Liver (tissue), 9 donors: ENCODE data around the gene FOXL1. TPM values are rescaled to one million over a fixed set of nuclear protein-coding genes. Genes with fewer than 3 reads are reported as not detected.

Experiments used
- DNase-seq: peaks from one replicate; pipeline ENCODE4 v3.0.0-alpha.2; 2017; ENCODE audit warnings: low spot score
- H3K27ac ChIP-seq, 2 donors: one replicate each; pipeline ENCODE4 v1.7.0; 2013; ENCODE audit warnings: inconsistent platforms in 2 of 2, low read length in 2 of 2, control low read depth in 1 of 2, low read depth in 1 of 2, mild to moderate bottlenecking in 1 of 2
- H3K27me3 ChIP-seq, 4 donors: one replicate each; pipeline versions ENCODE4 v1.6.1 to v1.7.0; 2013; ENCODE audit warnings: low read length in 3 of 4, inconsistent platforms in 1 of 4, mild to moderate bottlenecking in 1 of 4, moderate library complexity in 1 of 4; ENCODE audit not compliant: control insufficient read depth in 4 of 4, insufficient read depth in 4 of 4
- H3K36me3 ChIP-seq, 4 donors: one replicate each; pipeline versions ENCODE4 v1.6.1 to v1.7.0; 2013; ENCODE audit warnings: low read length in 3 of 4, mild to moderate bottlenecking in 3 of 4, low read depth in 1 of 4, moderate library complexity in 1 of 4; ENCODE audit not compliant: control insufficient read depth in 4 of 4, insufficient read depth in 3 of 4
- H3K4me1 ChIP-seq, 4 donors: one replicate each; pipeline versions ENCODE4 v1.6.1 to v1.7.0; 2013; ENCODE audit warnings: low read length in 3 of 4, mild to moderate bottlenecking in 3 of 4, moderate library complexity in 1 of 4; ENCODE audit not compliant: control insufficient read depth in 4 of 4, insufficient read depth in 4 of 4
- H3K4me3 ChIP-seq, 3 donors: one replicate each; pipeline versions ENCODE4 v1.6.1 to v1.7.0; 2013; ENCODE audit warnings: low read length in 3 of 3, control low read depth in 1 of 3, low read depth in 1 of 3, mild to moderate bottlenecking in 1 of 3
- H3K9ac ChIP-seq, 2 donors: one replicate each; pipeline ENCODE4 v1.7.0; 2013; ENCODE audit warnings: low read length in 2 of 2, mild to moderate bottlenecking in 2 of 2, moderate library complexity in 2 of 2, control low read depth in 1 of 2, low read depth in 1 of 2
- H3K9me3 ChIP-seq, 4 donors: one replicate each; pipeline versions ENCODE4 v1.6.1 to v1.7.0; 2013; ENCODE audit warnings: low read length in 3 of 4; ENCODE audit not compliant: control insufficient read depth in 4 of 4
- ATF3 ChIP-seq: IDR thresholded peaks from 2 replicates; pipeline ENCODE4 v1.6.1; 2016; ENCODE audit warnings: antibody characterized with exemption
- CTCF ChIP-seq: fragments of 150-350 bp; IDR thresholded peaks from 2 replicates; pipeline ENCODE4 v1.5.1; 2017; ENCODE audit warnings: improper control_type of control experiment, low read depth, low read length; ENCODE audit not compliant: missing input control
- FOXA1 ChIP-seq: IDR thresholded peaks from 2 replicates; pipeline ENCODE4 v1.6.1; 2016; ENCODE audit warnings: antibody characterized with exemption
- FOXA2 ChIP-seq: IDR thresholded peaks from 2 replicates; pipeline ENCODE4 v1.6.1; 2016; ENCODE audit warnings: antibody characterized with exemption
- GABPA ChIP-seq, 2 donors: IDR thresholded peaks in 1 of 2; conservative IDR thresholded peaks in 1 of 2; 2 replicates each; pipeline ENCODE4 v1.6.1; 2016; ENCODE audit warnings: antibody characterized with exemption in 2 of 2, mild to moderate bottlenecking in 1 of 2, moderate library complexity in 1 of 2
- HNF4A ChIP-seq, 2 donors: conservative IDR thresholded peaks; 2 replicates each; pipeline ENCODE4 v1.6.1; 2016; ENCODE audit warnings: antibody characterized with exemption in 2 of 2, mild to moderate bottlenecking in 2 of 2
- HNF4G ChIP-seq: IDR thresholded peaks from 2 replicates; pipeline ENCODE4 v1.6.1; 2016; ENCODE audit warnings: antibody characterized with exemption
- JUND ChIP-seq, 2 donors: IDR thresholded peaks; 2 replicates each; pipeline ENCODE4 v1.6.1; 2016; ENCODE audit warnings: antibody characterized with exemption in 2 of 2
- MAX ChIP-seq: IDR thresholded peaks from 2 replicates; pipeline ENCODE4 v1.6.1; 2016; ENCODE audit warnings: antibody characterized with exemption
- NR2F2 ChIP-seq: IDR thresholded peaks from 2 replicates; pipeline ENCODE4 v1.6.1; 2016; ENCODE audit warnings: antibody characterized with exemption
- RAD21 ChIP-seq, 2 donors: IDR thresholded peaks; 2 replicates each; pipeline ENCODE4 v1.6.1; 2016; ENCODE audit warnings: antibody characterized with exemption in 2 of 2, mild to moderate bottlenecking in 2 of 2
- SP1 ChIP-seq: IDR thresholded peaks from 2 replicates; pipeline ENCODE4 v1.6.1; 2018; ENCODE audit warnings: antibody characterized with exemption, mild to moderate bottlenecking
- TAF1 ChIP-seq: conservative IDR thresholded peaks from 2 replicates; pipeline ENCODE4 v1.6.1; 2016; ENCODE audit warnings: antibody characterized with exemption, mild to moderate bottlenecking
- ZBTB33 ChIP-seq: IDR thresholded peaks from 2 replicates; pipeline ENCODE4 v1.6.1; 2016; ENCODE audit warnings: antibody characterized with exemption
- WGBS: extraction: QIAGEN DNeasy Blood & Tissue Kit; methylation state at CpG from one replicate; pipeline ENCODE4 v1.1.7; 2013; 5-methylcytosine and 5-hydroxymethylcytosine counted together
- polyA plus RNA-seq, 2 donors: library from polyadenylated mRNA; stranded (reverse) in 1 of 2; unstranded in 1 of 2; fragments of 200-250 nt in 1 of 2; fragments of >200 nt in 1 of 2; fragmentation: Nextera tagmentation in 1 of 2; extraction: Ambion mirVana in 1 of 2; gene quantifications; one replicate each; pipeline versions ENCODE4 v1.2.1 to v1.2.3, GENCODE V29; 2013 to 2015
- total RNA-seq, 2 donors: library from RNA; depleted of rRNA; stranded (reverse); fragments of >200 nt; gene quantifications; one replicate each; pipeline ENCODE4 v1.2.3, GENCODE V29; 2014
- donor health status: healthy.
- donor health status: healthy.
- donor health status: healthy.
- donor health status: healthy.
- donor health status: healthy.

The FOXL1 gene
- total and polyA plus RNA-seq, 4 donors = 0.05 to 0.06 TPM; not detected in 2

- Histone ChIP-seq H3K9me3 (no peaks in the 10 kb centered on the region), H3K4me1 (peaks cover 0 to 3% (median 3%) of the 10 kb centered on the region in 4 donors), H3K4me3 (no peak overlapping the region), H3K9ac (no peak overlapping the region), H3K36me3 (no peaks in the 10 kb centered on the region), H3K27me3 (peaks cover 2 to 39% (median 20%) of the 10 kb centered on the region in 4 donors), H3K27ac (no peak overlapping the region)
- no peak for DNase-seq
- TF ChIP-seq MAX (no peak), NR2F2 (no peak)
- 36% methylated on average over 12 of the region's 12 CpGs for WGBS
Observed at GRCh38 chr16:86572041-86572521, 6.3 kb upstream of the FOXL1 start.

- H3K4me3 ChIP-seq = no peak overlapping the region
- no peak overlapping the region for H3K9ac ChIP-seq
- H3K36me3 ChIP-seq = no peaks in the 10 kb centered on the region
- DNase-seq = no peak
- WGBS = 39% methylated on average over 8 of the region's 8 CpGs
- H3K4me1 ChIP-seq = peaks cover 0 to 3% (median 1%) of the 10 kb centered on the region in 4 donors
- no peak overlapping the region for H3K27ac ChIP-seq
- TF ChIP-seq MAX (no peak), TAF1 (no peak), FOXA1 (no peak), HNF4G (no peak), HNF4A (conservative IDR thresholded peaks at IDR 0.05) (no peak), CTCF (no peak), NR2F2 (no peak), RAD21 (IDR thresholded peaks at IDR 0.05) (no peak), ZBTB33 (no peak), SP1 (no peak)
- peaks cover 2 to 42% (median 19%) of the 10 kb centered on the region in 4 donors for H3K27me3 ChIP-seq
- H3K9me3 ChIP-seq = no peaks in the 10 kb centered on the region
Observed at GRCh38 chr16:86572606-86573005, 5.7 kb upstream of the FOXL1 start.

- no peak for TF ChIP-seq CTCF
- TF ChIP-seq ATF3 = no peak
- TF ChIP-seq FOXA2 = no peak
- TF ChIP-seq GABPA (IDR thresholded peaks at IDR 0.05 in 1 of 2, conservative IDR thresholded peaks at IDR 0.05 in 1 of 2) = no peak
- no peak for TF ChIP-seq MAX
- TF ChIP-seq HNF4G = no peak
- no peak for TF ChIP-seq JUND (IDR thresholded peaks at IDR 0.05)
- H3K4me1 ChIP-seq = peaks cover 0 to 3% (median 1%) of the 10 kb centered on the region in 4 donors
- no peak overlapping the region for H3K9ac ChIP-seq
- no peaks in the 10 kb centered on the region for H3K36me3 ChIP-seq
- H3K27ac ChIP-seq = no peak overlapping the region
- H3K9me3 ChIP-seq = no peaks in the 10 kb centered on the region
- 30% methylated on average over 8 of the region's 8 CpGs for WGBS
- no peak overlapping the region for H3K4me3 ChIP-seq
- peaks cover 6 to 45% (median 19%) of the 10 kb centered on the region in 4 donors for H3K27me3 ChIP-seq
- DNase-seq = no peak
Observed at GRCh38 chr16:86573215-86573614, 5.1 kb upstream of the FOXL1 start.
